ENCODE data around the gene DMBX1. TPM values are rescaled to one million over a fixed set of nuclear protein-coding genes. Genes with fewer than 3 reads are reported as not detected.
A peak's percentile ranks its signal among the peaks of the same experiment; 100 is the strongest.

Gene DMBX1
- total and polyA plus RNA-seq, 9 of the 15 experiments (the other 6 are each of a cell fraction or from before 2014, with no cell fraction given): 0.25 to 4.3 (median 1.0) TPM

GRCh38 chr1:46484783-46485490 lies 4.7 kb upstream of the DMBX1 start (continued):
- TF ChIP-seq, protein P1, sequence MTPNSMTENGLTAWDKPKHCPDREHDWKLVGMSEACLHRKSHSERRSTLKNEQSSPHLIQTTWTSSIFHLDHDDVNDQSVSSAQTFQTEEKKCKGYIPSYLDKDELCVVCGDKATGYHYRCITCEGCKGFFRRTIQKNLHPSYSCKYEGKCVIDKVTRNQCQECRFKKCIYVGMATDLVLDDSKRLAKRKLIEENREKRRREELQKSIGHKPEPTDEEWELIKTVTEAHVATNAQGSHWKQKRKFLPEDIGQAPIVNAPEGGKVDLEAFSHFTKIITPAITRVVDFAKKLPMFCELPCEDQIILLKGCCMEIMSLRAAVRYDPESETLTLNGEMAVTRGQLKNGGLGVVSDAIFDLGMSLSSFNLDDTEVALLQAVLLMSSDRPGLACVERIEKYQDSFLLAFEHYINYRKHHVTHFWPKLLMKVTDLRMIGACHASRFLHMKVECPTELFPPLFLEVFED (CRISPR knock-in tag; conservative IDR thresholded peaks at IDR 0.05): no peak
- TF ChIP-seq NFE2L1 (tag; IDR thresholded peaks at IDR 0.05; ENCODE audit: borderline replicate concordance, low read depth) (no peak), ZC3H4 (CRISPR knock-in tag; IDR thresholded peaks at IDR 0.05; ENCODE audit: borderline replicate concordance) (no peak), TCF3 (CRISPR knock-in tag; IDR thresholded peaks at IDR 0.05) (no peak), EP300 (IDR thresholded peaks at IDR 0.05; ENCODE audit: low read length) (peak; percentile 21; the same call in 1 of the 2 replicates), GABPB2 (CRISPR knock-in tag; conservative IDR thresholded peaks at IDR 0.05) (no peak)

GRCh38 chr1:46485564-46486431 lies 3.8 kb upstream of the DMBX1 start:
- H3K27ac ChIP-seq (ENCODE audit: extremely low read depth, low read depth, low read length): no peak overlapping the region
- 0 out of 4 replicates have a peak overlapping the region, but pooled peaks of 1 of the 2 experiments have one; percentile 23 for H3K9ac ChIP-seq (ENCODE audit: insufficient read depth in 1 of 2, low read depth in 2 of 2, low read length in 2 of 2)
- ChIA-PET POLR2A (interaction anchor here (1.0 to 1.7 kb wide), 2 partner anchors 9 to 63 kb away, joined by 3 to 8 read pairs; no protein-coding TSS in a partner anchor), CTCF (ENCODE audit: low intra/inter-chr PET ratio) (no interaction called here)
- TF ChIP-seq PCBP1 (IDR thresholded peaks at IDR 0.05; ENCODE audit: low read depth, low read length, poor library complexity, severe bottlenecking) (peak; percentile 16), ETS1 (conservative IDR thresholded peaks at IDR 0.05; ENCODE audit: control insufficient read depth, low read depth, low read length) (0 out of 2 replicates have a peak, but pooled peaks have one; percentile 16), ZBTB7A (IDR thresholded peaks at IDR 0.05; ENCODE audit: borderline replicate concordance, control insufficient read depth, low read depth, low read length) (peak; percentile 42; the same call in 1 of the 2 replicates), ZBTB33 (CRISPR knock-in tag; IDR thresholded peaks at IDR 0.05) (peak; percentile 44; the same call in 1 of the 2 replicates), ZNF695 (CRISPR knock-in tag; IDR thresholded peaks at IDR 0.05) (no peak), MXI1 (IDR thresholded peaks at IDR 0.05; ENCODE audit: low read depth, low read length) (no peak)
- no peaks in the 10 kb centered on the region for H3K9me3 ChIP-seq (replicated peaks; ENCODE audit: control insufficient read depth, insufficient read depth, low read depth, low read length)
- no peaks in the 10 kb centered on the region for H3K36me3 ChIP-seq (ENCODE audit: control insufficient read depth, insufficient read depth, low read length)
- intact Hi-C loops (cut with micrococcal nuclease) (no loop called here), in situ Hi-C loops (cut with MboI) (no loop called here)
- no peaks in the 10 kb centered on the region for H3K79me2 ChIP-seq (ENCODE audit: control insufficient read depth, insufficient read depth, low read length)
- 92% methylated on average over 36 of the region's 58 CpGs for WGBS (ENCODE audit: insufficient coverage, low coverage, missing lambda C conversion rate)
- H4K20me1 ChIP-seq (replicated peaks; ENCODE audit: control insufficient read depth, insufficient read depth, low read length): no peaks in the 10 kb centered on the region
- no peak overlapping the region for H2AFZ ChIP-seq (ENCODE audit: low read depth, low read length)
- no peak overlapping the region for H3K4me3 ChIP-seq
- H3K9me1 ChIP-seq (ENCODE audit: control insufficient read depth, insufficient read depth, low read length): no peaks in the 10 kb centered on the region
- H3K4me1 ChIP-seq (replicated peaks in 1 of 2; ENCODE audit: control insufficient read depth in 2 of 2, insufficient read depth in 2 of 2, low read length in 2 of 2): peaks cover 21 to 69% of the 10 kb centered on the region in 2 experiments
- ATAC-seq: no peak
- no peaks in the 10 kb centered on the region for H3K27me3 ChIP-seq (ENCODE audit: control insufficient read depth in 2 of 2, insufficient read depth in 2 of 2, low read length in 2 of 2)
- no TSS peak for BruUV-seq (replicated peaks)
- no peak overlapping the region for H3K4me2 ChIP-seq (ENCODE audit: insufficient read depth, low read length)
- FAIRE-seq: no peak
- DNase-seq (ENCODE audit: extremely low read depth in 1 of 4, low spot score in 3 of 4): no peak
